Measurements from ENCODE around the gene PI4K2A.
"Not testable (repeated sequence)": the region's sequence is repeated elsewhere in the genome, so short reads cannot be mapped to it uniquely, and the experiment has no call there.

PI4K2A gene

GRCh38 chr10:97632949-97633884 is 7.3 kb upstream of the PI4K2A start, which contains the start of gene MORN4:
Gene MORN4, minus strand, starts transcription at chr10:97633500. Its CDS starts 13,847 bp downstream, at chr10:97619653.
- DNase-seq, result peak in 1 of 2 donors; percentile 65

GRCh38 chr10:97633921-97634320 is 6.5 kb upstream of the PI4K2A start:
- no peak for DNase-seq

- no peak for DNase-seq
These were observed 4.9 kb upstream of the PI4K2A start for GRCh38 chr10:97635577-97635976.

- DNase-seq, result not testable (repeated sequence)
These were observed 1.4 kb upstream of the PI4K2A start for GRCh38 chr10:97639090-97639489.

- peak; percentile 3 to 51 for DNase-seq
These were observed 669 bp downstream of the PI4K2A start for GRCh38 chr10:97640868-97641811.

- DNase-seq, result not testable (repeated sequence)
These were observed 2.1 kb downstream of the PI4K2A start for GRCh38 chr10:97642471-97643159.

- no peak for DNase-seq
These were observed 3.0 kb downstream of the PI4K2A start for GRCh38 chr10:97643441-97643985.

GRCh38 chr10:97644936-97645335 is 4.5 kb downstream of the PI4K2A start:
- DNase-seq, result no peak

GRCh38 chr10:97647556-97647955 is 7.1 kb downstream of the PI4K2A start:
- no peak for DNase-seq

GRCh38 chr10:97648562-97649404 is 8.3 kb downstream of the PI4K2A start:
- DNase-seq, result peak in 1 of 2 donors; percentile 35

- not testable (repeated sequence) for DNase-seq
These were observed 8.9 kb downstream of the PI4K2A start for GRCh38 chr10:97649405-97649750.

- DNase-seq, result no peak
These were observed 10.3 kb downstream of the PI4K2A start for GRCh38 chr10:97650726-97651125.

- no peak for DNase-seq
These were observed 11.3 kb downstream of the PI4K2A start for GRCh38 chr10:97651773-97652172.

GRCh38 chr10:97656777-97657176 is 16.3 kb downstream of the PI4K2A start:
- DNase-seq, result no peak

GRCh38 chr10:97659589-97659988 is 19.1 kb downstream of the PI4K2A start:
- no peak for DNase-seq

- DNase-seq, result no peak
These were observed 23.9 kb downstream of the PI4K2A start for GRCh38 chr10:97664282-97664850.

- no peak for DNase-seq
These were observed 26.5 kb downstream of the PI4K2A start for GRCh38 chr10:97666992-97667391.

- DNase-seq, result no peak
These were observed 27.0 kb downstream of the PI4K2A start for GRCh38 chr10:97667463-97667862.

- DNase-seq, result no peak
These were observed 29.1 kb downstream of the PI4K2A start for GRCh38 chr10:97669571-97669970.

GRCh38 chr10:97673736-97674525 is 33.5 kb downstream of the PI4K2A start:
- no peak for DNase-seq
